Neutrophil (primary cell): Measurements from ENCODE around the gene EFTUD2.
"Not testable (repeated sequence)": the region's sequence is repeated elsewhere in the genome, so short reads cannot be mapped to it uniquely, and the experiment has no call there.

Experiments
- H3K27ac ChIP-seq: fragments of 200-600 bp; sonication (generic); 2 replicates; pipeline ENCODE4 v1.5.1; 2016; ENCODE audit warnings: mild to moderate bottlenecking, moderate library complexity
- H3K27me3 ChIP-seq: fragments of 200-600 bp; sonication (generic); 2 replicates; pipeline ENCODE4 v1.6.0; 2016; ENCODE audit warnings: mild to moderate bottlenecking
- H3K36me3 ChIP-seq: fragments of 200-600 bp; sonication (generic); 2 replicates; pipeline ENCODE4 v1.5.1; 2017
- H3K4me1 ChIP-seq, 2 experiments: fragments of 200-600 bp in 1 of 2; sonication (generic) in 1 of 2; 1 replicate in 1 of 2; 2 replicates in 1 of 2; pipeline versions ENCODE4 v1.5.1 to v1.6.1; 2013 to 2016; ENCODE audit warnings: low read depth in 1 of 2, low read length in 1 of 2, mild to moderate bottlenecking in 1 of 2, moderate library complexity in 1 of 2; ENCODE audit not compliant: control insufficient read depth in 1 of 2, insufficient read depth in 1 of 2
- H3K4me3 ChIP-seq, 2 experiments: fragments of 200-600 bp in 1 of 2; sonication (generic) in 1 of 2; 1 replicate in 1 of 2; 2 replicates in 1 of 2; pipeline ENCODE4 v1.5.1; 2013 to 2016; ENCODE audit warnings: low read depth in 1 of 2, low read length in 1 of 2, mild to moderate bottlenecking in 1 of 2, moderate library complexity in 1 of 2
- H3K9me3 ChIP-seq: fragments of 200-600 bp; sonication (generic); 2 replicates; pipeline ENCODE4 v1.5.1; 2016
- CTCF ChIP-seq: fragments of 200-600 bp; sonication (generic); IDR thresholded peaks from 2 replicates; pipeline ENCODE4 v1.5.1; 2016; ENCODE audit warnings: antibody characterized with exemption

The EFTUD2 gene

GRCh38 chr17:44820631-44821212 is 78.5 kb downstream of the EFTUD2 start:
- Histone ChIP-seq H3K4me3 (no peak overlapping the region), H3K4me1 (no peaks in the 10 kb centered on the region), H3K36me3 (no peaks in the 10 kb centered on the region), H3K27me3 (peaks cover 58% of the 10 kb centered on the region), H3K27ac (no peak overlapping the region), H3K9me3 (no peaks in the 10 kb centered on the region)
- no peak for TF ChIP-seq CTCF

GRCh38 chr17:44818508-44818907 is 80.7 kb downstream of the EFTUD2 start:
- not testable (repeated sequence) for H3K27ac ChIP-seq, H3K4me3 ChIP-seq, H3K9me3 ChIP-seq, H3K4me1 ChIP-seq, H3K36me3 ChIP-seq
- peaks cover 56% of the 10 kb centered on the region for H3K27me3 ChIP-seq

GRCh38 chr17:44812263-44812662 is 87.0 kb downstream of the EFTUD2 start:
- no peak overlapping the region for H3K4me3 ChIP-seq
- TF ChIP-seq CTCF, result no peak
- H3K36me3 ChIP-seq, result no peaks in the 10 kb centered on the region
- H3K27ac ChIP-seq, result no peak overlapping the region
- H3K4me1 ChIP-seq, result no peaks in the 10 kb centered on the region
- H3K27me3 ChIP-seq, result peaks cover 34% of the 10 kb centered on the region
- H3K9me3 ChIP-seq, result no peaks in the 10 kb centered on the region

GRCh38 chr17:44808656-44809388 is 90.4 kb downstream of the EFTUD2 start:
- not testable (repeated sequence) for H3K27ac ChIP-seq, H3K4me1 ChIP-seq, H3K4me3 ChIP-seq, H3K36me3 ChIP-seq, H3K9me3 ChIP-seq
- peaks cover 31% of the 10 kb centered on the region for H3K27me3 ChIP-seq

- TF ChIP-seq CTCF, result no peak
- H3K4me1 ChIP-seq, result no peaks in the 10 kb centered on the region
- H3K27ac ChIP-seq, result no peak overlapping the region
- H3K27me3 ChIP-seq, result peaks cover 34% of the 10 kb centered on the region
- H3K4me3 ChIP-seq, result no peak overlapping the region
- H3K36me3 ChIP-seq, result no peaks in the 10 kb centered on the region
- no peaks in the 10 kb centered on the region for H3K9me3 ChIP-seq
Measured at GRCh38 chr17:44808156-44808555, 91.1 kb downstream of the EFTUD2 start.

GRCh38 chr17:44807817-44808155 is 91.5 kb downstream of the EFTUD2 start:
- no peak overlapping the region for H3K27ac ChIP-seq
- peaks cover 37% of the 10 kb centered on the region for H3K27me3 ChIP-seq
- no peak for TF ChIP-seq CTCF
- H3K9me3 ChIP-seq, result no peaks in the 10 kb centered on the region
- no peaks in the 10 kb centered on the region for H3K36me3 ChIP-seq
- H3K4me3 ChIP-seq, result no peak overlapping the region
- H3K4me1 ChIP-seq, result no peaks in the 10 kb centered on the region
